ENCODE data around the gene GATD1.
A peak's percentile ranks its signal among the peaks of the same experiment; 100 is the strongest.

GATD1 gene, protein sequence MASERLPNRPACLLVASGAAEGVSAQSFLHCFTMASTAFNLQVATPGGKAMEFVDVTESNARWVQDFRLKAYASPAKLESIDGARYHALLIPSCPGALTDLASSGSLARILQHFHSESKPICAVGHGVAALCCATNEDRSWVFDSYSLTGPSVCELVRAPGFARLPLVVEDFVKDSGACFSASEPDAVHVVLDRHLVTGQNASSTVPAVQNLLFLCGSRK

GRCh38 chr11:777288-778255, at the start of gene GATD1:
GATD1 (minus strand) TSS chr11:777487; CDS start chr11:777462, 25 bp downstream.
- peak; percentile 88 for DNase-seq

GRCh38 chr11:826836-827145, 49.5 kb upstream of the GATD1 start:
- DNase-seq: no peak

- no peak for DNase-seq
Observed at GRCh38 chr11:826227-826621, 48.9 kb upstream of the GATD1 start.

- no peak for DNase-seq
Observed at GRCh38 chr11:825366-826226, 48.3 kb upstream of the GATD1 start.

GRCh38 chr11:824942-825341, 47.7 kb upstream of the GATD1 start:
- DNase-seq: no peak

DNA sequence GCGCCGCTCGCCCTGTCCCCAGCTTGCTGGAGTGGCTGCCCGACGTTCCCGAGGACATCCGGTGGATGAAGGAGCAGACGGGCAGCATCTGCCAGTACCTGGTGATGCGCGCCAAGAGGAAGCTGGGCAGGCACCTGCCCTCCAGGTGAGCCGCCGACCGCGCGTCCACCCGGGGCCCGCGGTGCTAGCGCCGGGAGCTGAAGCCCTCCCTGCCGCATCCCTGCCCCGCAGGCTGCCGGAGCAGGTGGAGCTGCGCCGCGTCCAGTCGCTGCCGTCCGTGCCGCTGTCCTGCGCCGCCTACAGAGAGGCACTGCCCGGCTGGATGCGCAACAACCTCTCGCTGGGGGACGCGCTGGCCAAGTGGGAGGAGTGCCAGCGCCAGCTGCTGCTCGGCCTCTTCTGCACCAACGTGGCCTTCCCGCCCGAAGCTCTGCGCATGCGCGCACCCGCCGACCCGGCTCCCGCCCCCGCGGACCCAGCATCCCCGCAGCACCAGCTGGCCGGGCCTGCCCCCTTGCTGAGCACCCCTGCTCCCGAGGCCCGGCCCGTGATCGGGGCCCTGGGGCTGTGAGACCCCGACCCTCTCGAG, 47.1 kb upstream of the GATD1 start:
- no peak for DNase-seq

DNA sequence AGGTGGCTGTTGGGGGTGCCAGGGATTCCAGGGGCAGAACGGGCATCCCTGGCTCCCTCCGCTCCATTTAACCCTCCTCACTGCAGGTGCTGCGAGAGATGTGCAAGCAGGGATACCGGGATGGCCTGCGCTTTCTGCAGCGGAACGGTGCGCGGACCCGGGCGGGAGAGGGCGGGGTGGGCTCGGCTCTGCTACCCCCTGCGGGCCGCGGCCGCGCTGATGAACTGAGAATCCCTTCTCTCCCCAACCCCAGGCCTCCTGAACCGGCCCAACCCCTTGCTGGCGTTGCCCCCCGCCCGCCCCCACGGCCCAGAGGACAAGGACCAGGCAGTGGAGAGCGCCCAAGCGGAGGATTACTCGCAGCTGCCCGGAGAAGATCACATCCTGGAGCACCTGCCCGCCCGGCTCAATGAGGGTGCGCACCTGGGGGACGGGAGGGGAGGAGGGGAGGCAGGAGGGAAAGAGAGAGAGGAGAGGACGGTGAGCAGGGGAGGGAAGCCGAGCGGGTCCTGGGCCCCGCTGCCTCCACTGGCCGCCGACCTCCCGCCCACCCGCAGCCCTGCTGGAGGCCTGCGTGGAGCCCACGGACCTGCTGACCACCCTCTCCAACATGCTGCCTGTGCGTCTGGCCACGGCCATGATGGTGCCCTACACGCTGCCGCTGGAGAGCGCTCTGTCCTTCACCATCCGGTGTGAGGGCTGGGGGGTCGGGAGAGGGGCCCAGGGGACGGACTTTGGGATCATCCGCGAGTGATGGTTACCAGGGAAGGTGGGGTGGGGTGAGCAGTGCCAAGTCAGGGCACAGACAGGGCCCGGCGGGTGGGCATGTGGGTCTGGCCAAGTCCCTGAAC, 46.4 kb upstream of the GATD1 start:
- DNase-seq: no peak

DNA sequence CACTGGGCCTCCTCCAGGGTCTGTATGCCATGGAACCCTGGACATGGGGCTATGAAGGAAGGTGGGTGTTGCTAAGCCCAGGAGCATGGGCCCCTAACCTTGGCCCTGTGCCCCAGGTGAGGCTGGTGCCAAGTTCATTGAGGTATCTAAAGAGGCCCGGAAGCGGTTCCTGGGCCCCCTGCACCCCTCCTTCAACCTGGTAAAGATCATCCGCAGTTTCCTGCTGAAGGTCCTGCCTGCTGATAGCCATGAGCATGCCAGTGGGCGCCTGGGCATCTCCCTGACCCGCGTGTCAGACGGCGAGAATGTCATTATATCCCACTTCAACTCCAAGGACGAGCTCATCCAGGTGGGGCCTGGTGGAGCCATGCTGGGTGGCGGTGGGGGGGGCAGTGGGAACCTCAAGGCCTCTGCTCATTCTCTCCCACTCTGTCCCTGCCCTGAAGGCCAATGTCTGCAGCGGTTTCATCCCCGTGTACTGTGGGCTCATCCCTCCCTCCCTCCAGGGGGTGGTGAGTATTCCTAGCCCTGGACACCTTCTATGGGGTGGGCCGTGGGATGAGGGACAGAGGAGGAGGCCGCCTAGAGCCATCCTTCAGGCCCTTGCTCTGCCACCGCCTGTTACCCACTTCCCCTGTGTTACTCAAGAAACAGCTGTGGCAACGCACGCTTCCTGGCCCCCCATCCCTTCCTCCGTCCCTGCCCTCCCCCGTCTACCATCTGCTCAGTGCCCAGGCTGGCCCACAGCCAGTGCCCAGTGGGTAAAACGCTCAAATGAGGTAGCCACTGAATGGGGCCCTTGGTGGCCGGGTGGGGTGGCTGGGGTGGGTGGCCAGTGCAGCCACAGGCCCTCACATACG, 44.5 kb upstream of the GATD1 start:
- no peak for DNase-seq

DNA sequence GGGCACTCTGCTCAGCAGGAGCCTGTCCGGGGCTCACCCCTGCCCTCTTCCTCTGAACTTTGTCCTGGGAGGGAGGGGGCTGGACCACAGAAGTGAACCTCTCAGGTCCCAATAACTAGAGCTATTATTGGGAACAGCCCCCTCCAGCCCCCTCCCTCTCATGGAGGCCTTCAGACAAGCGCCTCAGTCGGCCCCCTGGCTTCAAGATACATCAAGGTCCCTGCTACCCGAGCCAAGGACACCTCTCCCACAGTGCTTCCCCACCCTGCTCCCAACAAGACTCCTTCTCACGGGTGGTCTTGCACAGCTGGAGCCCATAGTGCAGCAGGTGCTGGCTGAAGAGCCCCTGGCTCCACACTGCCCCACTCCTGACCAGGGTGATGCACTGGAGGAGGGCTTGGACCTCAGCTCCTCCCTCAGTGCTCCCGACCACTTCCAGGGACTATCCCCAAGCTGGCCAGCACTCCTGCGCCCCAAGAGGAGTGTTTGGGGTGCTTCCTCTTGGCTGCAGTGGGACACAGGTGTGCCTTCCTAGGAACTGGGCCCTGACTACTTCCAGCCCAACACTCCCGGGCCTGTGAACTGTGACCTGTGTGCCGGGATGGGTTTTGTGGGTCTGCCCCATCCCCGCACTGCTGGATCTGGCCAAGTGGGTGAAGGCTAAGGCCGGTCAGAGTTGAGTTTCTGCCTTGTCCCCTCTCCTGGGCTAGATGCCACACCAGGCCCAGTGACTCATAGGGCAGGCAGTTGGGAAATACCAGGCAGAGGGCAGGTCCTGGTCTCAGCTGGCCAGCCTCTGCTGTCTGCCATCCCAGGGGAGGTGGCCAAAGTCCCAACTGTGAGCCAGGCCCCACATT, 43.6 kb upstream of the GATD1 start:
- no peak for DNase-seq

GRCh38 chr11:819943-820649, 42.8 kb upstream of the GATD1 start:
- DNase-seq: peak; percentile 85

DNA sequence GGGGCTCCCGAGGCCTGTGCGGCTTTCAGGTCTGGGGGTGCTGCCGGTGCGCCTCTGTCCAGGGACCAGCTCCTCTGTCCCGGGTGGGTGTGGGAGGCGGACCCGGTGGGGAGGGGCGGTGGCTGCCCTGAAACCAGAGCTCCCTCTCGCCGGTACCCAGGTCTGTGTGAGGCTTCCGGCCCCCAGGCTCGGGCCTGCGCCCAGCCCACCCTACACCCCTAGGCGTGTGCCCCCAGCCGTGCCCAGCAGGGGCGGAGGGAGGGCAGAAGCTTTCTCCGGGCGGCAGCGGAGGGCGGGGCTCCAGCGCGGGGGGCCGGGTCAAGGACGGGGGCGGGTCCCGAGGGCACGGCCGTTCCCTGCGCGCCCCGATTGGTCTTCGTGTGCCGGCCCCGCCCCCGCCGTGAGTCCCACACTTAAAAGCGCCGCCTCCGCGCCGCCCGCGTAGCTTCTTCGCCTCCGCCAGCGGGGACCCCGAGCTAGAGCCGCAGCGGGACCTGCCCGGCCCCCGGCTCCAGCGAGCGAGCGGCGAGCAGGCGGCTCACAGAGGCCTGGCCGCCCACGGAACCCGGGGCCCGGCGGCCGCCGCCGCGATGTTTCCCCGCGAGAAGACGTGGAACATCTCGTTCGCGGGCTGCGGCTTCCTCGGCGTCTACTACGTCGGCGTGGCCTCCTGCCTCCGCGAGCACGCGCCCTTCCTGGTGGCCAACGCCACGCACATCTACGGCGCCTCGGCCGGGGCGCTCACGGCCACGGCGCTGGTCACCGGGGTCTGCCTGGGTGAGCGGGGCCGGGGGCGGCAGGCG, 42.0 kb upstream of the GATD1 start:
- DNase-seq: peak; percentile 91

- DNase-seq: no peak
Observed at GRCh38 chr11:818396-819128, 41.3 kb upstream of the GATD1 start, which contains the start of gene PNPLA2. PNPLA2 (plus strand) TSS chr11:818914; CDS start chr11:819719, 805 bp downstream.

DNA sequence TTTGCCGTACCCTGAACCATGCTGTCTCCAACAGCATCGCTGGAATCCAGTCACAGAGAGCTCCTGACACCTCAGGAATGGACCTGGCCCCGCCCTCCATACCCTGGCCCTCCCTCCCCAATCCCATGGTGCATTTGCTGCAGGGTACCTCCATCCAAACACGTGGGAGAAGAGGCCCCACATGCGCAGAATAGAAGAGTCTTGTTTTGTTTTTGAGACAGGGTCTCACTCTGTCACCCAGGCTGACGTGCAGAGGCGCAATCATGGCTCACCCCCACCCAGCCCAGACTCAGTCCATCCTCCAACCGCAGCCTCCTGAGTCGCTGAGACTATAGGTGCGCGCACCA, 39.1 kb upstream of the GATD1 start:
- DNase-seq: no peak

- no peak for DNase-seq
Observed at GRCh38 chr11:815675-816432, 38.6 kb upstream of the GATD1 start.

- DNase-seq: no peak
Observed at GRCh38 chr11:813456-814096, 36.3 kb upstream of the GATD1 start.

- DNase-seq: no peak
Observed at GRCh38 chr11:813072-813455, 35.8 kb upstream of the GATD1 start.
